Naive B cell (primary cell): ENCODE results near the gene OPA3. TPM values are rescaled to one million over a fixed set of nuclear protein-coding genes. Genes with fewer than 3 reads are reported as not detected.

ENCODE experiments used
- ATAC-seq, 2 donors: fragments of 150-1000 bp; cut with Tn5 transposase; 2 replicates each; pipeline ENCODE4 v1.10.0; 2021; ENCODE audit warnings: low read depth in 2 of 2, mild to moderate bottlenecking in 2 of 2, moderate library complexity in 2 of 2
- DNase-seq: peaks from one replicate; pipeline ENCODE4 v3.0.0; 2022
- H3K27ac Mint-ChIP-seq, 6 donors: one replicate each; pipeline ENCODE4 v1.8.0; 2020 to 2022; ENCODE audit warnings: mild to moderate bottlenecking in 6 of 6, mixed read lengths in 6 of 6, moderate library complexity in 5 of 6, inconsistent platforms in 2 of 6
- H3K27me3 Mint-ChIP-seq, 3 donors: one replicate each; pipeline ENCODE4 v1.8.0; 2021 to 2022; ENCODE audit warnings: mixed read lengths in 3 of 3, mild to moderate bottlenecking in 1 of 3
- H3K36me3 Mint-ChIP-seq, 2 donors: one replicate each; pipeline ENCODE4 v1.8.0; 2020 to 2022; ENCODE audit warnings: mixed read lengths in 2 of 2, inconsistent platforms in 1 of 2, mild to moderate bottlenecking in 1 of 2
- H3K4me1 Mint-ChIP-seq, 3 donors: one replicate each; pipeline ENCODE4 v1.8.0; 2020 to 2022; ENCODE audit warnings: mixed read lengths in 3 of 3, inconsistent platforms in 1 of 3, mild to moderate bottlenecking in 1 of 3, moderate library complexity in 1 of 3
- H3K4me3 Mint-ChIP-seq, 8 donors: one replicate each; pipeline ENCODE4 v1.8.0; 2020 to 2022; ENCODE audit warnings: mild to moderate bottlenecking in 8 of 8, mixed read lengths in 8 of 8, moderate library complexity in 8 of 8, inconsistent platforms in 2 of 8
- H3K9me3 Mint-ChIP-seq, 7 donors: one replicate each; pipeline ENCODE4 v1.8.0; 2020 to 2022; ENCODE audit warnings: mixed read lengths in 7 of 7, mild to moderate bottlenecking in 5 of 7, inconsistent platforms in 2 of 7, moderate library complexity in 1 of 7
- polyA plus RNA-seq, 6 donors: library from polyadenylated mRNA; unstranded; fragments of 300-500 nt; fragmentation: Illumina TruSeq; gene quantifications; one replicate each; pipeline ENCODE4 v1.2.3, GENCODE V29; 2021; ENCODE audit warnings: low read depth in 6 of 6

Gene OPA3
- polyA plus RNA-seq, 6 donors from 2014 or later = 5.0 to 14.4 (median 7.8) TPM; not detected in 1

DNA sequence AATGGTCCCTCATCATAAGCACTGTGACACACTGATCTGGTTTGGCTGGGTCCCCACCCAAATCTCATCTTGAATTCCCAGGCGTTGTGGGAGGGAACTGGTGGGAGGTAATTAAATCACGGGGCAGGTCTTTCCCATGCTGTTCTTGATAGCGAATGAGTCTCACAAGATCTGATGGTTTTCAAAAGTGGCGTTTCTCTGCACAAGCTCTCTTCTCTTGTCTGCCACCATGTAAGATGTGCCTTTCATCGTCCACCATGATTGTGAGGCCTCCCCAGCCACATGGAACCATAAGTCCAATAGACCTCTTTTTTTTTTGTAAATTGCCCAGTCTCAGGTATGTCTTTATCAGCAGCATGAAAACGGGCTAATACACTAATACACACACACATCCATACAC lies 24.3 kb upstream of the OPA3 start:
- Mint-ChIP-seq H3K27me3 (no peaks in the 10 kb centered on the region), H3K36me3 (peaks cover 12% of the 10 kb centered on the region in 2 donors), H3K27ac (no peak overlapping the region), H3K4me1 (peaks cover 8 to 11% (median 9%) of the 10 kb centered on the region in 3 donors), H3K4me3 (peak overlapping the region in 1 of 8 donors; percentile 34), H3K9me3 (peaks cover 0 to 4% (median 0%) of the 10 kb centered on the region in 7 donors)
- DNase-seq (no peak), ATAC-seq (no peak)

DNA sequence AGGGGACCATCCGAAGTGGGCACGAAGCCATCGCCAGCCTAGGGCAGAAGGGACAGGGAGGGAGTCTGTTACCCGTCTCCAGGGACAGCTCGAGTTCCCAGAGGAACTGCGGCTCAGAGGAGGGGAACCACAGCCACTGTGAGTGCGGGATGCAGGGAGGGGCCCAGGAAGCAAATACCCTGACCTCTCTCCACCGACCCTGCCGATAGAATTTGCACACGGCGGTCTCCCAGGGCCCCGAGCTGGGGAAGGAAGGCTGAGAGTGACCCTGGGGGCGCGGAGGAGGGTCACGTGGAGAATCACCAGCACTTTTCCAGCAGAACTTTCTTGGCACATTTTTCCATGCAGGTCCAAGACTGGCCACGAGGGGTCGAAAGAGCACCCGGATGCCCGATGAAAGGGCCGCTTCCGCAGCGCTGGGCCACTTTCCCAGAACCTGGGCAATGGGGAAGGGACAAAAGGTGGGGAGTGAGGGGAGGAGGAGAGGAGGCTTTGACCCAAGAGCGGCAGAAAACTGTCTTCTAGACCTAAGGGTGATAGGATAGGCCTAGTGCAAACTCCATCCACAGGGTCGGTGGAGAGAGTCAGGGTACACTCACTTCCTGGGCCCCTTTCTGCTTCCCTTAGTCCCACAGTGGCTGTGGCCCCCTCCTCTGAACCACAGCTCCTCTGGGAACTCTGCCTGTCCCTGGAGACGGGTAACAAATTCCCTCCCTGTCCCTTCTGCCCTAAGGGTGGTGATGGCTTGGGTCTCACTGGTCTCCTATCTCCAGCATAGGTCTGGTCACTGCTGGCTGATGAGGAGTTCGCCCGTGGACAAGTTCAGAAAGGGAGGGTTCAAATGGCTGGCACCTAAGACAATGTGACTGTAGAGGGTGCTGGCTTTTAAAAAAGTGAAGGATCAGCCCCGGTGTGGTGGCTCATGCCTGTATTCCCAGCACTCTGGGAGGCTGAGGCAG lies 22.7 kb upstream of the OPA3 start:
- Mint-ChIP-seq H3K4me1 (peaks cover 9 to 15% (median 12%) of the 10 kb centered on the region in 3 donors), H3K27me3 (peaks cover 9 to 14% (median 14%) of the 10 kb centered on the region in 3 donors), H3K27ac (peak overlapping the region in 1 of 6 donors; percentile 21), H3K36me3 (peaks cover 12 to 19% of the 10 kb centered on the region in 2 donors), H3K9me3 (peaks cover 0 to 4% (median 3%) of the 10 kb centered on the region in 7 donors), H3K4me3 (peak overlapping the region in 4 of 8 donors; percentile 35 to 63 (median 48))
- DNase-seq (peak; percentile 18), ATAC-seq (no peak)

DNA sequence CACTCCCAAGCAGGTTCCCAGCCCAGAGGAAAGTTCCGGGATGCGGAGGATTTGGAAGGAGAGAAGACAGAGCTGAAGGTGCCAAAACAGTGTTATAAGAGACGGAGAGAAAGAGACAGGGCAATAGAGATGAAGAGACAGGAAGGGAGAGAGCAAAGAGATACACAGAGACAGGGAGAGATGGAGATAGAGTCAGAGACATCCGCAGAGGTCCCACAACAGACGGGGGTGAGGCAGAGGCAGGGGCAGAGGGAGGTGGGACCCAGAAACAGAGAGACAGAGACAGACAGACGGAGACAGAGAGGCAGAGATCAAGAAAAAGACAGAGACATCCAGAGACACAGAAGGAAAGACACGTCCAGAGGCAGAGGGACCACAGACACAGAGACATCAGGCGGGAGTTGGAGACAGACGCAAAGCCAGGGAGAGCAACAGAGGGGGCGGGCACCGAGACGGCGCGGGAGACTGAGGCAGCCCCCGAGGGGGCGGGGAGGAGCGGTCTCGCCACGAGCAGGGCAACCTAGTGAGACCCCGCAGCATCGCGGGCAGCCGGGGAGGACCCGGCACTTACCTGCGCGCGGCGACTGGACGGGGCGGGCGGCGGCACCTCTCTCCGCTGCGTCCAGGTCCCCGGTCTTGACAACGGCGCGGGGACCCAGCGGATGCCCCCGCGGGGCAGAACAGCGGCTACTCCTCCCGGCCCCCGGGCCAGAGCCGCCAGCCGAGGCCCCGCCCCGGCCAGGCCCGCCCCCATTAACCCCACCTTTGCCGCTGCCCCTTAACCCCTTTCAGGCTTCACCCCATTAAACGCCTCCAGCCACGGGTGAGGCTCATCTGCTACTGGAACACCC lies 17.1 kb upstream of the OPA3 start, which contains the start of gene GPR4:
TSS of gene GPR4 (minus strand) at position 689 of the 851 bp plus-strand sequence. CDS start 10,346 bp downstream, outside the sequence.
- Mint-ChIP-seq H3K4me3 (peak within 1 kb of the TSS in 6 of 8 donors; percentile 18 to 83 (median 40)), H3K36me3 (peaks cover 5 to 26% of the 10 kb centered on the region in 2 donors), H3K27me3 (peaks cover 54 to 70% (median 70%) of the 10 kb centered on the region in 3 donors), H3K27ac (peak within 1 kb of the TSS in 4 of 6 donors; percentile 1 to 87 (median 58)), H3K9me3 (peaks cover 0 to 6% (median 0%) of the 10 kb centered on the region in 7 donors), H3K4me1 (peaks cover 41 to 46% (median 44%) of the 10 kb centered on the region in 3 donors)
- DNase-seq (no peak), ATAC-seq (peak in 1 of 2 donors; percentile 38)

DNA sequence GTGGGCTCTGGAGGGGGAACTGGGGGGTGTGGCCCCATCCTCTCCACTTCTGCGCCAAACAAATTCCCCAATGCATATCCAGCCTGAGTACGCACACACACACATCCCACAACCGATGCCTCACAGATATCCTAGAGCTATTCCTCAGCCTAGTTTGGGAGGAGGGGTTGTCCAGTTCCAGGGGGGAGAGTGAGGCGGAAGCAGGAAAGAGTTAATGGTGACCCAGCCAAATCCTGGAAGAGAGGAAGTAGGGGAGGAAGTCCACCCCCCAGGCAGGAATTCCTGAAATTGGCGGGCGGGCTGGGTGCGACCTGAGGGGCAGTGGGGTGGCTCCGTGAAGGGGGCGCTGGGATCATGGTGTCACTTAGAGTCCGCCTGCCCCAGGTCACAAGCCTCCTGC lies 16.5 kb upstream of the OPA3 start:
- Mint-ChIP-seq H3K36me3 (peaks cover 5 to 26% of the 10 kb centered on the region in 2 donors), H3K9me3 (peaks cover 0 to 6% (median 0%) of the 10 kb centered on the region in 7 donors), H3K4me1 (peaks cover 40 to 44% (median 42%) of the 10 kb centered on the region in 3 donors), H3K27me3 (peaks cover 60 to 76% (median 76%) of the 10 kb centered on the region in 3 donors), H3K4me3 (peak overlapping the region in 1 of 8 donors; percentile 83), H3K27ac (no peak overlapping the region)
- ATAC-seq (no peak), DNase-seq (no peak)

DNA sequence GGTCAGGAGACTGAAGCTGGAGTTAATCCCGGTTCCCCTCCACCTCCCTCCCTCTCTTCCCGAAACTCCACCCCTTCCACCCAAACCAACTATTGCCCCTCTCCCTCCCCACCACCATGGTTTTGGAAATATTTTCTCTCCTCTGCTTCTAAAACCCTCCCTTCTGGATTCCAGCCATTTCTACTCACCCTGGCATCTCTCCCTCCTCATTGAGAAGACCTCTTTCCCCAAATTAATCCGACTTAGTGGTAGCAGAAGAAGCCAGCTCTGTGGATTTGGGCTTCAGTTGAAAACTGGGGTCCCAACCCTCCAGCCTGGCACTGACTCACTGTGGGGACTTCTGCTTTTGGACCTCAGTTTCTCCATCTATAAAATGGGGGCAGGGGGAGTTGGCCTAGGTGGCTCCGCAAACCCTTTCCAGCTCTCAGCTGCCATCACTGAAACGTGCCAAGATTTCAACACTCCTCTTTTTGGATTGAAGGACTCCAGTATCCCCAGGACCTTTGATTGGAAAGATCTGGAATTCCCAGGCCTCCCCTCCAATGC lies 15.8 kb upstream of the OPA3 start:
- peak overlapping the region in 4 of 8 donors; percentile 0 to 52 (median 22) for H3K4me3 Mint-ChIP-seq
- H3K4me1 Mint-ChIP-seq = peaks cover 40 to 44% (median 42%) of the 10 kb centered on the region in 3 donors
- ATAC-seq = no peak
- H3K9me3 Mint-ChIP-seq = peaks cover 0 to 6% (median 0%) of the 10 kb centered on the region in 7 donors
- peaks cover 60 to 83% (median 83%) of the 10 kb centered on the region in 3 donors for H3K27me3 Mint-ChIP-seq
- H3K27ac Mint-ChIP-seq = peak overlapping the region in 4 of 6 donors; percentile 17 to 96 (median 63)
- DNase-seq = no peak
- H3K36me3 Mint-ChIP-seq = peaks cover 5 to 26% of the 10 kb centered on the region in 2 donors

DNA sequence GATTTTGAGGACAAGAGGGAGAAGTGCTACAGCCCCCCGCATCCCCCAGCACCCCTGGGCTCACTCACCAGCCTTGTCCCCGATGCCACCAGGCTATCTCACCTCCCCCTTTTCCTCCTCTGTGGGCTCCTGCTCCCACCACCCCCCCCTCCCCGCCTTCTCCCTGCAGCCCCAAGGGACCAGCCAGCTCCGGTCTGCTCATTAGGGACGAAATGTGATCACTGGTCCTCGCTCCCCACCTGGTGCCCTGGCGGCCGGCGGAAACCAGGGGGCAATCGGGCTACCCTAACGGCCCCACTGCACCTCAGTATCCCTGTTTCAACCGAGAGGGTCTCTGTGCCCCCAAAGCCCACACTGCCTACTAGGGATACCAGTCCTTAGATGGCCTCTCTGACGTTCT lies 14.7 kb upstream of the OPA3 start:
- Mint-ChIP-seq H3K27ac (peak overlapping the region in 2 of 6 donors; percentile 57 to 75), H3K9me3 (peaks cover 0 to 6% (median 0%) of the 10 kb centered on the region in 7 donors), H3K4me1 (peaks cover 40 to 44% (median 42%) of the 10 kb centered on the region in 3 donors), H3K36me3 (peaks cover 5 to 26% of the 10 kb centered on the region in 2 donors), H3K27me3 (peaks cover 60 to 86% (median 86%) of the 10 kb centered on the region in 3 donors), H3K4me3 (peak overlapping the region in 4 of 8 donors; percentile 2 to 49 (median 38))
- DNase-seq (no peak), ATAC-seq (no peak)

DNA sequence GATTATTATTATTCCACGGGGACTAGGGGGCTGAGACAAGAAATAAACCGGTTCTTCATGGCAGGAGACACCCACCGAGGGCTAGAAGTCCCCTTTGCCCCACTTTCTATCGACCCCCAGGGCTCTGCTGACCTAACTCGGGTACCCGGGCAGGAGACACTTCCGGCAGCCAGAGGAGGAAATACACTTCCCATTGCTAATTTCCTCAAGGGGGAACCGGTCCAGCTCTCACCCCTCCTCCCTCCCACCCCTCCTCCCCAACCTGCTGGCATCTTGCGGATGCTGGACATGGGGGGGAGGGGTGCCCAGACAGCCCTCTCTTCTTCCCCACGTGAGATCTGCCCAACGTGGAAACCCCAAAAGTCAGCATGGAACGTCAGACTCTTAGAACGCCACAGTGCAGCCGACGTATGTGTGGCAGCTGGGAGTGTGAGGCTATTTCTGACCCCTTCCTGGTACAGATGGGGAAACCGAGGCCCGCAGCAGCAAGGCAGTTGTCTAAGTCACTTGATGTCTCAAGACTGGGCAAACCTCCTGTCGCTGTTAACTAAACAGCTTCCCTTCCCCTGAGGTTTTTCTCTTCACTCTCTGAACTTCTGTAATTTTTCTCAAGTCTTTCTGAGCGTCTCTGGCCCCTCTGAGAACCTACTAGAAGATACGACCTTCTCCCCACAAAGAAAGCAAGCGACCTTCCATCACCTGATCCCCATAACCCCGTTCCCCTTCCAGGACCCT lies 13.8 kb upstream of the OPA3 start:
- peaks cover 0 to 6% (median 0%) of the 10 kb centered on the region in 7 donors for H3K9me3 Mint-ChIP-seq

DNA sequence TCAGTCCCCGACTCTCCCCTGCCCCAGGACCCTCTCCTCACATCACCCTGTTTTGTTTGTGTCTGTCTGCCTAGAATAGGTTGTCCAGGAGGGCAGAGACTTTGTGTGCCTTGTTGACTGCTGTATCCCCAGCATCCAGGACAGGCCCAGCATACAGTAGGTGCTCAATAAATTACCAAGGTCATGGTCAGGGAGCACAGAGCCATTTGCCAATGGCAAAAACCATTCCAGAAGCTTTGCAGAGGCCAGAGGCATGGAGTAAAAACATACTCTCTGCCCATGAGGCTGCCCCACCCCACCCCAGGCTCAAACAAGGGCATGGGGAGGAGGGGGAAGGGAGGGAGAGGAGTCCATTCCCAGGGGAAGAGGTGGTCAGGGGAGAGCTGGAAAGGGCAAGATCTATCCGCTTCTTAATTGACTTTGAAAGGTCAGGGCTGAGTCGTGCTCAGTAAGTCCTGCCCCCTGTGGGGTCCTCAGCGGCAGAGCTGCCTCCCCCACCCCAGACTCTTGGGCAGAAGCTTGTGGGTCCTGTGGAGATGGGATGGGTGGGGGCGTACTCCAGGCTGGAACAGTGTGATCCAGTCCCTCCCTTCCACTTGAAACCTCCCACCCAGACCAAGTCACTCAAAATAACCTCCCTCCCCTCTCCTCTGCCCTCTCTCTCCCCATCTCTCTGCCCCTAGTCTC lies 13.0 kb upstream of the OPA3 start:
- peaks cover 5 to 22% of the 10 kb centered on the region in 2 donors for H3K36me3 Mint-ChIP-seq
- peaks cover 0 to 6% (median 0%) of the 10 kb centered on the region in 7 donors for H3K9me3 Mint-ChIP-seq
- peaks cover 53 to 76% (median 76%) of the 10 kb centered on the region in 3 donors for H3K27me3 Mint-ChIP-seq
- peak overlapping the region in 2 of 6 donors; percentile 35 to 42 for H3K27ac Mint-ChIP-seq
- ATAC-seq (no peak), DNase-seq (no peak)
- peak overlapping the region in 5 of 8 donors; percentile 40 to 66 (median 63) for H3K4me3 Mint-ChIP-seq
- peaks cover 40 to 42% (median 40%) of the 10 kb centered on the region in 3 donors for H3K4me1 Mint-ChIP-seq

More for the DNA sequence above, 13.8 kb upstream of the OPA3 start:
- Mint-ChIP-seq H3K4me1 (peaks cover 40 to 44% (median 42%) of the 10 kb centered on the region in 3 donors), H3K4me3 (peak overlapping the region; percentile 13 to 76 (median 59)), H3K27me3 (peaks cover 59 to 83% (median 83%) of the 10 kb centered on the region in 3 donors), H3K27ac (peak overlapping the region in 5 of 6 donors; percentile 11 to 69 (median 38)), H3K36me3 (peaks cover 5 to 26% of the 10 kb centered on the region in 2 donors)
- DNase-seq (peak; percentile 13), ATAC-seq (peak; percentile 54 to 57)

DNA sequence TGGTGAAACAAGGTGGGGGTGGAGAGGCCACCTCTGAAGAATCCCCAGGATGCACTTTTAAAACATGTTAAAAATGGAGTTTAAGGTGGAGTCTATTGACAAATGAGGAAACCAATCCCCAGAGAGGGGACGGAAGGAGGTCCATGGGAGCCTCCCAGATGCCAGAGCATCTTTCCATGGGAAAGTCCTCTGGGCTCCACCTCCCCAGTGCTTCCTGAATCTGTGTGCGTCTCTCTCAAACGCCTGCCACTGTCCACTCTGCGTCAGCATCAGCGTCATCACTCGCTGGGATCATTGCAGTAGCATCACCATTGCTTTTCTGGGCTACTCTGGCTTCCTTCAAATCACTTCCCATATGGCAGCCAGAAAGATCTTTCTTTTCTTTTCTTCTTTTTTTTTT lies 11.2 kb upstream of the OPA3 start:
- Mint-ChIP-seq H3K9me3 (peaks cover 0 to 3% (median 0%) of the 10 kb centered on the region in 7 donors), H3K36me3 (peaks cover 0 to 4% of the 10 kb centered on the region in 2 donors), H3K4me3 (no peak overlapping the region), H3K4me1 (peaks cover 29 to 37% (median 30%) of the 10 kb centered on the region in 3 donors), H3K27ac (no peak overlapping the region), H3K27me3 (peaks cover 52 to 76% (median 76%) of the 10 kb centered on the region in 3 donors)
- no peak for DNase-seq
- no peak for ATAC-seq

DNA sequence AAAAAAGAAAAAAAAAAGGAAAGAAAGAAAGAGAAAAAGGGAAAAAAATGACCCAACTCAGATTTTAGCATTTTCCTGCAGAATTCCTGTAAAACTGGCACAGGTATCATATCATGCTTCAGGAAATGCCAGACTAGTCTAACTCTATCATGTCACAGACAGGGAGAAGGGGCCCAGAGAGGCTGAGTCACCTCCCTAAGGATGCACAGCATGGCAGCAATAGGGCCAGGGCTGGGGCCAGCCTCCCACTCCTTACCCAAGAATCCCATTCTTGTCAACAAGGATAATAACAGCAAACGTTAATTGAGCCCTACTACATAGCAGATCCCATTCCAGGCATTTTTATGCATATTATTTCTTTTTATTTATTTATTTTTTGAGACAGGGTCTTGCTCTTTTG lies 8.9 kb upstream of the OPA3 start:
- DNase-seq = no peak

DNA sequence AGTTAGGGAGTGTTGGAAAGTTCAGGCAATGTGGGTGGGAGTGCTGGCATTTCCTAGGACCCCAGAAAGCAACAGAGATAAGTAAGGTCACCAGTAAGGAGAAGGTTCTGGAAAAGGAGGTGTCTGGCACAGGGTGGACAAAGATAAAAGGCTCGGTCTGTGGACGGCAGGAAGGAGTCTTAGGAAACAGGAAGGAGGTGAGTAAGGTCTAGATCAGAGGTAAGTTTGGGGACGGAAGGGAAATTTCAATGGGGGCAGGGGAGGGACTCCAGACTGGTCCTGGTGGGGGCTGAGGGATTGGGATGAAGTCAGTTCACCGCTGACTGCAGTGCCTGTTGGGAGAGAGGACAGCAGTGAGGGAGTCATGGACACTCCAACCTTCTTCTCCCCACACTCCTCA lies 7.8 kb upstream of the OPA3 start:
- peak overlapping the region in 1 of 8 donors; percentile 37 for H3K4me3 Mint-ChIP-seq
- no peak overlapping the region for H3K27ac Mint-ChIP-seq
- ATAC-seq (no peak), DNase-seq (no peak)
- H3K27me3 Mint-ChIP-seq = peaks cover 37 to 65% (median 65%) of the 10 kb centered on the region in 3 donors
- no peaks in the 10 kb centered on the region for H3K36me3 Mint-ChIP-seq
- H3K4me1 Mint-ChIP-seq = peaks cover 0 to 7% (median 4%) of the 10 kb centered on the region in 3 donors
- peaks cover 0 to 3% (median 0%) of the 10 kb centered on the region in 7 donors for H3K9me3 Mint-ChIP-seq

More for the DNA sequence above, 8.9 kb upstream of the OPA3 start:
- Mint-ChIP-seq H3K27ac (no peak overlapping the region), H3K36me3 (no peaks in the 10 kb centered on the region), H3K27me3 (peaks cover 46 to 76% (median 76%) of the 10 kb centered on the region in 3 donors), H3K4me3 (no peak overlapping the region), H3K4me1 (peaks cover 8 to 15% (median 11%) of the 10 kb centered on the region in 3 donors), H3K9me3 (peaks cover 0 to 3% (median 0%) of the 10 kb centered on the region in 7 donors)
- ATAC-seq = no peak
